Type B pancreatic cell (in vitro differentiated cells): Measurements from ENCODE around the gene FREM2. TPM values are rescaled to one million over a fixed set of nuclear protein-coding genes. Genes with fewer than 3 reads are reported as not detected.
A peak's percentile ranks its signal among the peaks of the same experiment; 100 is the strongest.

ENCODE experiments used
- DNase-seq: peaks from one replicate; pipeline ENCODE4 v3.0.0; 2021; ENCODE audit warnings: mixed read lengths; ENCODE audit not compliant: unreplicated experiment; ENCODE audit errors: extremely low spot score
- H3K27ac Mint-ChIP-seq: 2 replicates; pipeline ENCODE4 v1.8.0; 2021; ENCODE audit warnings: mild to moderate bottlenecking, mixed read lengths
- H3K27me3 Mint-ChIP-seq: 2 replicates; pipeline ENCODE4 v1.8.0; 2021; ENCODE audit warnings: mixed read lengths
- H3K36me3 Mint-ChIP-seq: 2 replicates; pipeline ENCODE4 v1.8.0; 2021; ENCODE audit warnings: mixed read lengths
- H3K4me1 Mint-ChIP-seq: one replicate; pipeline ENCODE4 v1.8.0; 2021; ENCODE audit warnings: mixed read lengths; ENCODE audit not compliant: unreplicated experiment
- H3K4me3 Mint-ChIP-seq: 2 replicates; pipeline ENCODE4 v1.8.0; 2021; ENCODE audit warnings: mild to moderate bottlenecking, mixed read lengths
- H3K9me3 Mint-ChIP-seq: 2 replicates; pipeline ENCODE4 v1.8.0; 2021; ENCODE audit warnings: mixed read lengths
- CTCF ChIP-seq: fragments of 200-600 bp; sonication (generic); conservative IDR thresholded peaks from 2 replicates; pipeline ENCODE4 v1.5.0; 2021; ENCODE audit warnings: antibody characterized with exemption, mild to moderate bottlenecking
- total RNA-seq: library from RNA; stranded (reverse); gene quantifications from 2 replicates; pipeline ENCODE4 v1.2.1, GENCODE V29; 2021; ENCODE audit warnings: low replicate concordance

FREM2 gene
- total RNA-seq, 1 donor from 2014 or later: 42.8 TPM

- no peaks in the 10 kb centered on the region for H3K9me3 Mint-ChIP-seq
- H3K27me3 Mint-ChIP-seq: peaks cover 3% of the 10 kb centered on the region
- no peak for DNase-seq
- no peaks in the 10 kb centered on the region for H3K36me3 Mint-ChIP-seq
- H3K4me1 Mint-ChIP-seq: peaks cover 20% of the 10 kb centered on the region
- TF ChIP-seq CTCF: no peak
- no peak overlapping the region for H3K4me3 Mint-ChIP-seq
- H3K27ac Mint-ChIP-seq: no peak overlapping the region
Measured at GRCh38 chr13:38755793-38756192, 68.9 kb downstream of the FREM2 start.

GRCh38 chr13:38758277-38758676, 71.4 kb downstream of the FREM2 start:
- Mint-ChIP-seq H3K27me3 (peaks cover 8% of the 10 kb centered on the region), H3K9me3 (no peaks in the 10 kb centered on the region), H3K27ac (no peak overlapping the region), H3K4me1 (peaks cover 9% of the 10 kb centered on the region), H3K4me3 (no peak overlapping the region), H3K36me3 (no peaks in the 10 kb centered on the region)
- no peak for TF ChIP-seq CTCF
- no peak for DNase-seq

- no peak overlapping the region for H3K27ac Mint-ChIP-seq
- no peaks in the 10 kb centered on the region for H3K9me3 Mint-ChIP-seq
- H3K4me3 Mint-ChIP-seq: no peak overlapping the region
- no peaks in the 10 kb centered on the region for H3K36me3 Mint-ChIP-seq
- peaks cover 12% of the 10 kb centered on the region for H3K4me1 Mint-ChIP-seq
- peaks cover 8% of the 10 kb centered on the region for H3K27me3 Mint-ChIP-seq
- no peak for TF ChIP-seq CTCF
- no peak for DNase-seq
Measured at GRCh38 chr13:38759390-38759789, 72.5 kb downstream of the FREM2 start.

GRCh38 chr13:38763446-38764381, 76.8 kb downstream of the FREM2 start:
- Mint-ChIP-seq H3K9me3 (no peaks in the 10 kb centered on the region), H3K27ac (peak overlapping the region; percentile 48), H3K36me3 (peaks cover 4% of the 10 kb centered on the region), H3K4me1 (peaks cover 10% of the 10 kb centered on the region), H3K4me3 (peak overlapping the region; percentile 57), H3K27me3 (peaks cover 4% of the 10 kb centered on the region)
- TF ChIP-seq CTCF: peak; percentile 83
- no peak for DNase-seq

GRCh38 chr13:38766799-38767198, 79.9 kb downstream of the FREM2 start:
- DNase-seq: no peak

More at GRCh38 chr13:38766799-38767198, 79.9 kb downstream of the FREM2 start:
- Mint-ChIP-seq H3K9me3 (no peaks in the 10 kb centered on the region), H3K36me3 (peaks cover 13% of the 10 kb centered on the region), H3K4me3 (no peak overlapping the region), H3K27me3 (peaks cover 1% of the 10 kb centered on the region), H3K27ac (no peak overlapping the region), H3K4me1 (peaks cover 10% of the 10 kb centered on the region)
- TF ChIP-seq CTCF: no peak
